HG03442 (cell line): ENCODE measurements around the gene BRF1.
A peak's percentile ranks its signal among the peaks of the same experiment; 100 is the strongest.

Experiments
- ATAC-seq: cut with Tn5 transposase; IDR thresholded peaks from one replicate; pipeline ENCODE4 v1.9.1; 2021; ENCODE audit warnings: mild to moderate bottlenecking, moderate library complexity; ENCODE audit not compliant: unreplicated experiment

Gene BRF1

GRCh38 chr14:105271224-105271890 lies 29.4 kb downstream of the BRF1 start:
- ATAC-seq, result no peak

GRCh38 chr14:105269405-105269804 lies 31.4 kb downstream of the BRF1 start:
- ATAC-seq, result no peak

- no peak for ATAC-seq
Observed at GRCh38 chr14:105268736-105269354, 32.0 kb downstream of the BRF1 start.

GRCh38 chr14:105267820-105268548 lies 32.8 kb downstream of the BRF1 start:
- no peak for ATAC-seq

GRCh38 chr14:105261781-105262180 lies 39.0 kb downstream of the BRF1 start:
- no peak for ATAC-seq

GRCh38 chr14:105260959-105261358 lies 39.8 kb downstream of the BRF1 start:
- ATAC-seq, result no peak

- no peak for ATAC-seq
Observed at GRCh38 chr14:105258846-105259245, 42.0 kb downstream of the BRF1 start.

GRCh38 chr14:105257464-105257863 lies 43.3 kb downstream of the BRF1 start:
- no peak for ATAC-seq

GRCh38 chr14:105256292-105256960 lies 44.4 kb downstream of the BRF1 start:
- ATAC-seq, result no peak

GRCh38 chr14:105255021-105255507 lies 45.7 kb downstream of the BRF1 start:
- no peak for ATAC-seq

- no peak for ATAC-seq
Observed at GRCh38 chr14:105253329-105253682, 47.5 kb downstream of the BRF1 start.

GRCh38 chr14:105252552-105253328 lies 48.1 kb downstream of the BRF1 start:
- ATAC-seq, result no peak

- ATAC-seq, result no peak
Observed at GRCh38 chr14:105251920-105252319, 48.9 kb downstream of the BRF1 start.

- ATAC-seq, result no peak
Observed at GRCh38 chr14:105250986-105251385, 49.8 kb downstream of the BRF1 start.

- no peak for ATAC-seq
Observed at GRCh38 chr14:105250008-105250366, 50.8 kb downstream of the BRF1 start.

- ATAC-seq, result no peak
Observed at GRCh38 chr14:105249182-105250007, 51.4 kb downstream of the BRF1 start.

GRCh38 chr14:105248368-105249181 lies 52.2 kb downstream of the BRF1 start, which contains the start of gene BTBD6:
Gene BTBD6, plus strand, starts transcription at chr14:105248533. Its CDS starts 179 bp downstream, at chr14:105248712.
- ATAC-seq, result peak; percentile 89

GRCh38 chr14:105247715-105248367 lies 53.0 kb downstream of the BRF1 start:
- ATAC-seq, result no peak
